MM.1S (cell line): ENCODE data around the gene TTC28.
"Not testable (repeated sequence)": the region's sequence is repeated elsewhere in the genome, so short reads cannot be mapped to it uniquely, and the experiment has no call there.

Experiments
- EZH2phosphoT487 ChIP-seq: fragments of 300-600 bp; sonication (generic); IDR thresholded peaks from 2 replicates; pipeline ENCODE4 v1.6.1; 2018; ENCODE audit warnings: antibody characterized with exemption, low read length
- TF ChIP-seq, protein P1 (sequence below): fragments of 300-600 bp; sonication (generic); IDR thresholded peaks from 2 replicates; pipeline ENCODE4 v1.5.1; 2016; ENCODE audit warnings: antibody characterized with exemption, low read length, mixed read lengths

DNA sequence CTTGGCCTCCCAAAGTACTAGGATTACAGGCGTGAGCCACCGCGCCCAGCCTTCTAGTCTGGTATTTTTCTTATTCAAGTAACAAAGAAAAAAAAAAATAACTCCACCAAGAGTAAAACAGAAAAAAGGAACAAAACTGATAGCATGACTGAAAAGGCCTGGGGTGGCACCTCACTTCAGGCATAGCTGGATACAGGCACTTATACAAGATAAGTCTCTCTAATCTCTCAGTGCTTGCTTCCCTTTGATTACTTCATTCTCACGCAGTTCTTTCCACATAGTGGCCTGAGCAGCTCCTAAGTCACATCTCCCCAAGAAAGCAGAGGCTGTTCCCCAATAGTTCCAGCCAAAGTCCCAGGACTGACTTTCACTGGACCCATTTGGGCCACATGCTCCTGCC, 3.3 kb upstream of the TTC28 start:
- TF ChIP-seq, protein P1, sequence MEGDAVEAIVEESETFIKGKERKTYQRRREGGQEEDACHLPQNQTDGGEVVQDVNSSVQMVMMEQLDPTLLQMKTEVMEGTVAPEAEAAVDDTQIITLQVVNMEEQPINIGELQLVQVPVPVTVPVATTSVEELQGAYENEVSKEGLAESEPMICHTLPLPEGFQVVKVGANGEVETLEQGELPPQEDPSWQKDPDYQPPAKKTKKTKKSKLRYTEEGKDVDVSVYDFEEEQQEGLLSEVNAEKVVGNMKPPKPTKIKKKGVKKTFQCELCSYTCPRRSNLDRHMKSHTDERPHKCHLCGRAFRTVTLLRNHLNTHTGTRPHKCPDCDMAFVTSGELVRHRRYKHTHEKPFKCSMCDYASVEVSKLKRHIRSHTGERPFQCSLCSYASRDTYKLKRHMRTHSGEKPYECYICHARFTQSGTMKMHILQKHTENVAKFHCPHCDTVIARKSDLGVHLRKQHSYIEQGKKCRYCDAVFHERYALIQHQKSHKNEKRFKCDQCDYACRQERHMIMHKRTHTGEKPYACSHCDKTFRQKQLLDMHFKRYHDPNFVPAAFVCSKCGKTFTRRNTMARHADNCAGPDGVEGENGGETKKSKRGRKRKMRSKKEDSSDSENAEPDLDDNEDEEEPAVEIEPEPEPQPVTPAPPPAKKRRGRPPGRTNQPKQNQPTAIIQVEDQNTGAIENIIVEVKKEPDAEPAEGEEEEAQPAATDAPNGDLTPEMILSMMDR, result not testable (repeated sequence)
- TF ChIP-seq EZH2phosphoT487, result not testable (repeated sequence)
